ENCODE measurements around the gene SNRNP40.

DNA sequence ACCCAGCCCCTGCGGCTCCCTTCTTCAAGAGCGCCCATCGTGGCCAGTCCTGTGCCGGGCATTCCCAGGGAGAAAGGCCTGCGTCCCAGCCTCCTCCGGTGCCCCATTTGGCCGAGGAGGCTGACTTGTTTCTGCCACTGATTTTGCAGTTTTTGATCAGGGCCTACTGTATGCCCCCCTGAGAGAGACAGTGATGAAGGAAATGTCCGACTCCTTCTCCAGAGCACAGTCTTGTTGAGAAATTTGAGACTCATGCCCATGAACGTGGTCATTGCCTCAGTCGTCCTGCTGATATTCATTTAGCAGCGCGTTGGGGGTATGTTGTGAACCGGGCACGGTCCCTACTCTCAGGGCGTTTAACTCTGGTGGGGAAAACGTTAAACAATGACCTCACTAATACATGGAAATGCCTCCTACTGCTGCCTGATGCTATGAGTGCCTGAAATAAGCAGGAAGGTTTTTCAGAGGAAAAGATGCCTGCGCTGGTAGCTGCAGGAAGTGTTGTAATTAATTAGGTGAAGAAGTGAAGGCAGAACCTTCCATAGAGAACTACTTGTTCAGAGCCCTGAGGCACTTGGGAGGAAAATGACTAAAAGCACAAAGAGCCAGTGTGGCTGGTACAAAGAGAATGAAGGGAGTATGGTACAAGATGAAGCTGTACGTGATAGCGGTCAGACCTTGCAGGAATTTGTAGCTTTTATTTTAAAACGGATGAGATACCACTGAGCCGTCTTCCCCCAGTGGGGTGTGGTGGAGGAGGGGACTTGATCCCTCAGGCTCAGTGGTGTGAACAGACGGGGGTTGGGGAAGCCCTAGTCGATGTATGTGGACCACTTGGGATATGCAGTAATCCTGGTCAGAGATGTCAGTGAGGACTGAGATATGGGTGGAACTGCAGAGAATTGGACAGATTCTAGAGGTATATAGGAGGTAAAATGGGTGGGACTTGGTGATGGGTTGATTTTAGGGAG is 974 bp upstream of the SNRNP40 start:
- no peak for TF ChIP-seq CTCF (IDR thresholded peaks at IDR 0.05; ENCODE audit: extremely low read depth in 1 of 2, insufficient read depth in 1 of 2, low read depth in 1 of 2, low read length in 2 of 2)
- TF ChIP-seq POLR2A (IDR thresholded peaks at IDR 0.05; ENCODE audit: low read depth, low read length) = peak; percentile 21
- TF ChIP-seq POLR2AphosphoS5 (IDR thresholded peaks at IDR 0.05; ENCODE audit: insufficient read depth, low read depth, low read length) = no peak
- TF ChIP-seq MAX (IDR thresholded peaks at IDR 0.05; ENCODE audit: insufficient read depth, insufficient read length) = no peak
- TF ChIP-seq GATA2 (IDR thresholded peaks at IDR 0.05; ENCODE audit: insufficient read depth, insufficient read length, low read depth, low read length) = no peak
- TF ChIP-seq EZH2 (IDR thresholded peaks at IDR 0.05; ENCODE audit: borderline replicate concordance, low read depth, low read length, severe bottlenecking) = no peak
